Cerebellar cortex (tissue), 1 donor: Measurements from ENCODE around the gene SLC18A3.

ENCODE experiments used
- DNase-seq: peaks from one replicate; pipeline ENCODE4 v3.0.0-alpha.2; 2015; ENCODE audit warnings: low spot score

SLC18A3 gene

DNA sequence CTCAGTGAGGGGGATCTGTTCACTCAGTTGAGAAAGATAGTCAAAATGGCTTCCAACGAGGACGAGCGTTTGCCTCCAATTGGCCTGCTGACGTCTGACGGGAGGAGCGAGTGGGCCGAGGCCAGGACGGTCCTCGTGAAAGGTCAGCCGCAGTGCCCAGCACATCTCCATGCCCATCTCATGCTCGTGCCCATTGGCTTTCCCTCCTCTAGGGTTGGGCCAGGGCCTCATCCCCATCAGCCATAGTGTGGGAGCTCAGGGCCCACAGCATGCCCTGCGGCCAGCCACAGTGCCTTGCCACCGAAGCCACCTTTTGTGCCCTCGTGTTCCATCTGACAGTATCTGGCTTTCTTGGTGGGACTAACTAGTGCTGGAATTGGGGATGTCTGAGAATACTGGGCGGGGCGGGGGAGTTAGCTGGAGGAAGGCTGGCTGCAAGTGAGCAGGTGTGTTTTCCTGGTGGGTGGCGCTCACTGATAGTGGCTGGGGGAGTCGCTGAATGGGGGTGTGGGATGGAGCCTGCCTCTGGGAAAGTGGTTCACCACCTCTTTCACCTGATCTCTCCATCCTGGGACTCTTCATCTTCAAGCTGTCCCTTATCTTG is 17.6 kb downstream of the SLC18A3 start:
- DNase-seq, result no peak

DNA sequence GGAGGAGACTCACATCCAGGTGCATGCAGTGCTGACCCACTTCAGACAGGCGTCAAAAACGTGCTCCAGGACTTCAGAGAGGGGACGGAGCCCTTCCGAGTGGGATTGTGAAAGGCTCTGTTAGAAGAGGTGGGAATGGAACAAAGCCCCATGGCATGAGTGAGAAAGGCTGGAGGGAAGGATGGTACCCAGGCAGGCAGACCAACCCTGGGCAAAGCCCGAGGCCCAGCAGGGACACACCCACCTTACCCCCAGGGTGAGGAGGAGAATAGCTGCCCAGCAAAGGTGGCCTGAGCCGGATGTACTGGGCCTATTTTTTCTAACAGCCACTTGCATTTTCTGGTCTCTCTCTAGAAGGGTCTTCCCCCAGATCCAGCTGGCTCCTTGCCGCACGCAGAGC is 18.5 kb downstream of the SLC18A3 start:
- no peak for DNase-seq

DNA sequence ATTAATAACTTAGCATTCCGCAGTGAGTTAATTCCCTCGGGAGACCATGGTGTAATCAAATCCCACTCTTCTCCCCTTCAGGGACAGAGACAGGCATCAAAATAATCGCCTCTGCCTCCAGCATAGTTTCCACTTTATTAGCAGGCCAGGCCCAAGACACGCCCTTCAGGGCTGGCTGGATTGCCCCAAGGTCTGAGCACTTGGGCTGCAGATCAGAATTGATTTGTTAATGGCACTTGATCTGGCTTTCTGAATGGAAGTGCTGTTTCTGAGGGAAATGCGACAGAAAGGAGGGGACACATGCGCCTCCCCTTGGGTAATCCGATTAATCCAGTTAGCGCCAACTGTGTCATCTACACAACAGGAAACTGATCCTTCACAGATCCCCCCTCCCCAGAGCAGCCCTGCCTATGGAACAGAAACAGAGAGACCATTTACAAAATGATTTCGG is 19.3 kb downstream of the SLC18A3 start:
- DNase-seq, result no peak

DNA sequence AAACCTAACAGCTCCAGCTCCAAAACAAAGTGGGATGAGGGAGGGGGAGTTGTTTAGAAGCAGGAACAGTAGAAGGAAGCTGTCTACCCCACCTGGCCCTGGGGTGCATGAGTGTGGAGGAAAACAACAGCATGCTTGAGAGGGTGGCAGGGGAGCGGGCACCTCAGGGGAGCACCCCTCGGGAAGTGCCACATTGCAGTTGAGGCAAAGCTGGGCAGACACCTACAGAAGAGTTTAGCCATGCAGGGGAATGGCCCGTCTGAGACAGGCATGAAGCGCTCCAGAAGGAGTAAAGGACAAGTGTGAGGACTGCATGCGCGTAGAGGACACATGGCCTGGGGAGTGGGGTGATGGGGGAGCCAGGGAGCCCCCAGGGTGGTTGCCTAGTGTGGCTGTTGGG is 21.9 kb downstream of the SLC18A3 start:
- no peak for DNase-seq

DNA sequence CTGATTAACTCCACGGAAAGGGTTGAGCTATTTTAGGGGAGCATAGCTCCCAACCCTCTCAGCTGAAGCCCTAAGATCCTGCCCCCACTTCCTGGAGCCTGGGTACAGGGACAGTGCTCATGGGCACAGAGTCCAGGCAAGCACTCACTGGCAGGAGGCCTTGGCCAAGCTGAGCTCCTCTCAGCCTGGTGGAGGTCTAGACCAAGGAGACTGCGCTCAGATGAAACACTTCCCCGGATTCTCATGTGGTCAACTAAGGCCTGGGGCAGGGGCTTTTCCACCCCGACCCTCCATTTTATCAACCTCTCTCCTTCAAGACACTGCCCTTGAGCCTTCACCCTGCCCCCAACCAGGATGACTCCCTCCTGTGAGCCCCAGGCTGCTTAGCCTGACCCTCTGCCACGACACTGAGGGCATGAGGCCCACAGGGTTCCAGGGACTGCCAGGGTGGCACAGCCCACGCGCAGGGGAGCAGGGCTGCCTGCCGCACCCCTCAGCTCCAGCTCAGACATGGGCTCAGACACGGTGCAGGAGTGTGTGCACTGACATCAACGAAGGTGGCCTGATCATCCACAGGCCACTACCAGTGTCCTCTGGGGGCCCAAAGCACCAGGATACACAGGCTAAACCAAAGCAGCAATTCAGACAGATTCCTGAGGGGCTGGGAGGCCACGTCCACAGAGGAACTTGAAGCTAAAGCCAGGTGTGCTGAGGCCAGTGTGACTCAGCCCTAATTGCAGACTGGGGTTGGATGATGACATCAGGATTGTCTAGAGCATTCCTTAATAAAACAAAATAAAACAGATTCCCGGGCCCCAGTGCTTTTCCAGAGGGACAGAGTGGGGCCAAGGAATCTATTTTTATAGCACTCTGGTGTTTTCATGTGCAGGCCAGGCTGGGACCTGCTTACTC is 22.6 kb downstream of the SLC18A3 start:
- DNase-seq, result no peak

DNA sequence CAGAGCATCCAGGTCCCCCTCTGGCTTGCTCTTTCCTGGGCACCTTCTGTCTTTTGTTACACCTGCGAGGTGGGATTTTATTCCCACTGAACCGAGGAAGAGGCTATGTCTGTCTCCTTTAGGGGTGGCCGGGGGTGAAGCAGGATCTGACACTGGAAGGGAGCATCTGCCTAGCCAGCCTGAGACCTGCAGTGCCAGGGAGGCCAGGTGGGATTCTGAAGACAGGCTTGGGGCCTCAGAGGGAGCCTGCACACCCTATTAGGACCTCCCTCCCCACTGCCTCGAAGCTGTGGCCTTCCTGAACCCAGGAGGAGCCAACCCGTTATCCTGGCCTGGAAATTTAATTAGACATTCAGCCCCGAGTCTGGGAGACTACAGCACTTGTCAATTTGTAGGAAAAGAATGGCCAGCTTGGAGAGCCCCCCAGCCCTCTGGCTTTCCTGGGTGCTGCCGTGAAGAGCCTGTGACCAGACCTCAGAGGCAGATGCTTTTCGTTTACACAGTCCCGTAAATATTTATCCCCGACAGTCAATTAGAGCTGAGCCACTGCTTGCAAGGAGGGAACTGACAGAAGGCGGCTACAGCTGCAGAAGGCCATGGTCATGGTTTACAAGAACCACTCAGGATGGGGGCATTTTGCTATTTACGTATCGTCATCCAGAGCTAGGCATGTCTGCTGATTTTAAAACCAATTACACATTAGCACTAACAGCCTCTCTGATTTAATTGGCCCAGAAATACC is 23.4 kb downstream of the SLC18A3 start:
- DNase-seq, result no peak

DNA sequence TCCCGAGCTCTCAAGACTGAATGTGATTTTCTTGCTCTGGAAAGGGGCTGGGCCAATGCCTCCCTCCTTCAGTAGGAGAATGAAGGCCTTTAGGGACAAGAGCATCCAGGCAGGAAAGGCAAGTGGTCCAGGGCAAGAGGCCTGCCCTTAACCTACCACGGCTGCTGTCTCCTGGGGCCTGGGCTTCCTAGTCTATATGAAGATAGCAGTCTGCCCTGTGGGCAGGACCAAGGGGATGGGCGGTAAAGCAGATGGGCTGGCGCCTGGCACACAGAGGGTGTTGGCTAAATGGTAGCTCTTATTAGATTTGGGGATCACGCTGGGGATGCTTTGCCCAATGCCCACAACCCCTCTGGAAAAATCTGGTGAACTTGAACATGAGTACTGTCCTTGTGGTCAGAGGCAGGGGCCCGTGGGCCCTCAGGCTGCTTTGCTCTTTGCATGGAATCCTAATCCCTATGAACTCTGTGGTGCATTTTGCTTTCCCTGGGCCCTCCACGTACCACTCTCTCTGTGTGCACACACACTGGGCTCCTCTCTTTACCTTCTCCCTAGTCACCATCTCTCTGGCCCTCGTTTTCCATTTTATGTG is 24.1 kb downstream of the SLC18A3 start:
- no peak for DNase-seq

DNA sequence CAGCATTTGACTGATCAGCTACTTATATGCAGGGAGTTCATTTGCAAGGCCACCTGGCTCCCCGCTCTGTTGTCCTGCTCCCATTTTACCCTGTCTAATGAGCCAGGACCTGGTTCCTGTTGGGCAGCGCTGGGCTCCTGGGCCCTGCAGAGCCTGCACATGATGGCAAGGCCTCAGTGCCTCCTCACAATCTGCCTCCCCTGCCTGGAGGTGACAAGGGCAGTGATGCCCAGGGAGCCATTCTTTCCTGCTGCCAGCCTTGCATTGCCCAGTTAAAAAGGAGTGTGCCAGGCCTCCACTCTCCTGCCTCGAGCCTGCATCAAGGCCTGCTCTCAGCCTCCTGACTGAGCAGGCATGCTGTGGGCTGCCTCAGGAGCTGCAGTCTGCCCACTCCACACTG is 32.2 kb downstream of the SLC18A3 start:
- no peak for DNase-seq

DNA sequence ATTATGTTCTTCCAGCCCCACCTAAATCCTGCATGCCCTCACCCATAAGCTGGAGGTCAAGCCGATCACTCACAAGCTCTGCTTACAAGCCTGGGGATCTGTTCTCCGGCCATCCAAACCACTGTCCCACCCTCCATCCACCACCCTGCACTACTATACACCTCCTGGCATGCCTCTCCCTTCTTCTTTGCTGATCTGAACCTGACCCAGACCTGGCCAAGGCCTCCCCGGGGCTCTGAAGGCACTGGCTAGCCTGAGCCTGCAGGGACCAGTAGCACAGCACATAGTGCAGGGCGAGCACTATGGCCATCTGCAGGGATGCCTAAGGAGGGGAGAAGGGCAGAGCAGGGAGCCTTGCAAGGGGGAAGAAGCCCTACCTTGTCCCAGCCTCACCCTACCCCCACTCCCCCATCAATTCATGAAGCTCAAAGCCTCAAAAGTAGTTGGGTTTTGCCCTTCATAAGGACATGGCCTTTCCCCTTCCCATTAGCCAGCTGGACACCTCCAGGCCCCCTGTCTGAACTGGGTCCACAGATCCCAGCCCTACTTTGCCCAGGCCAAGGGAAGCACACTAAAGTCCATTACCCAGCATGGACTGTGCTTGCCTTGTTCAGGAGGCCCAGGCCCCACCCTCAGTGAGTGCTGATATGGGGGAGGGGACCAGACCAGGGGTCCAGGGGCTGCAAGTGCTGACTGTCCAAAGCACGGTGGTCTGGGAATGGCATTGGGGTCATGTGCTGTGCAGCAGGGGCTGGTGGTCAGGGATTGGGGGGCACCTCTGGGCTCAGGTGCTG is 33.3 kb downstream of the SLC18A3 start:
- DNase-seq, result no peak

DNA sequence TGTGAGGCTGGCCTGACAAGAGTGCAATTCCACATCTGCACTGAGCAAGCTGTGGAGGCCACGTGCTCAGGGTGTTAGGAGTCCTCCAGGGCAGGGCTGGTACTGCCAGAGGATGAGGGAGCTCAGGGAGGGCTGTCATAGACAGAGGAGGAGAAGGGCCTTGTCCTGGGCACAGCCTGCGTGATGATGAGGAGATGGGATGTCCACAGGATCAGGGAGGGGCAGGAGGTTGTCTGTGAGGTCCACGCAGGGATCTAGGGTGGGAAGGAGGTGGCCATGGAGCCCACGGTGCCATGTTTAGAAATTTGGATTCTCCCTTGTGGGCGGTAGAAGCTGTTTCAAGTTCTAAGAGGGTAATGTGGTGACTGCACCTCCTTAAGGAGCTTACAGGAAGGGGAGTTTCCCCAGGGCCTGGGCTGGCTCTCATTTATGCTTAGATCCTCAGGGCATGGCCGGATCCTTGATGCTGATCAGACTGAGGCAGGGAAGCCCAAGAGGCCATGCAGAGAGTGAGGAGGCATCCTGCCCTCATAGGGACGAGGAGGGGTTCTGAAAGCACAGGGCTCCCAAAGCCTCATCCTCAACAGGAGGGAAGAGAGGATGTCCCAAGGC is 34.0 kb downstream of the SLC18A3 start:
- DNase-seq, result no peak

DNA sequence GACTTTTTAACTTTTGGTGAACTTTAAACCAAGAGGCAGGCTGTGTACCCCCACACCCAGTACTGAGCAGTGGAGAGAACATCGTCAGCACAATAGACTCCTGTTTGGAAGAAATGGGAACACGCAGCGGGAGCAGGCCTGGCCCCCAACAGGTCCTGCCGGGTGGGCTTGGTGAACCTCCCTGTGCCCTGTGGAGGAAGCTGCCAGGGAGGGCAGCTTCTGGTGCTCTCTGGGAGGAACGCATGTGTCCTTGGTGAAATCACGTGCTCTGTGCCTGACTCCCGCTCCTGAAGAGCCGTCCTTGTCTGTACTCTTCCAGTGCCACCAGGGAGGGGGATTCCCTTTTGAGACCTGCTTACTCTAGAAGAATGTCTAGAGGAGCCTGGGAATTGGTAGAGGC is 35.3 kb downstream of the SLC18A3 start:
- DNase-seq, result no peak

DNA sequence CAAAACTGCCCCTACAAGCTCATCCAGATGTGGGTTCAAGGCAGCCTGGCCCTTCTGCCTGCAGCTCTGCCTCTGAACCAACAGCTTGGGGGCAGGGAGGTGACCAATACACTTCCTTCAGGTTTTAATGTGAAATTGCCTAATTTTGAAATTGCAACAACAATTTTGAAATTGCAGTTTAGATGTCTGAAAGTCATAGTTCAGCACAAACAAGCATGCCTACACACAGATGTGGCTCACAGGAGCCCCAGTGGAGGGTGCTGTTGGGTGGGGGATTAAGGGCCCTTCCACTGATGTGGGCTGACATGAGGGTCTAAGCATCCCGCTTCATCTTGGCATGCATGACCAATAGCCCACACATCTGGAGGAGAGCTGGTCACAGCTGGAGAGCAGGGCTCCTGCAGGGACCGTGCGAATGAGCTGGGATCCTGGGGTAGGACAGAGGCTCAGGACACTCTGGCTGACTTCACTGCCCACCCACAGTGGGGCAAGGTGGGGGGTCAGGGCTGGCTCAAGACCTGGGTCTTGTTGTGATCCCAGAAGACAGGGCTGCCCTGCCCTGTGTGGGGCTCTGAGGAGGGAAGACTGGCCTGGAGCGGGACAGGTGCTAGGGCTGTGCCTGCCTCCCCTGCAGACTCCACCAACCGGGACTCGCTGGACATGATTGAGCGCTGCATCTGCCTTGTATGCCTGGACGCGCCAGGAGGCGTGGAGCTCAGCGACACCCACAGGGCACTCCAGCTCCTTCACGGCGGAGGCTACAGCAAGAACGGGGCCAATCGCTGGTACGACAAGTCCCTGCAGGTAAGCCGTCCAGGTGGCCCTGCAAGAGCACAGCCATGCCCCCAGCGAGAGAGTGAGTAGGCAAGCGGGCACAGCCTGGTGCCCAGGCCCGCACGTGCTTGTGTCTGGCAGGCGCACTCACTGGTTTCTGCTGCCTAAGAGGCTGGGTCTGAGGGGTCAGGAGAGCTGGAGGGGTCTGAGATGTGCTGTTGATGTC is 36.1 kb downstream of the SLC18A3 start:
- DNase-seq, result no peak

DNA sequence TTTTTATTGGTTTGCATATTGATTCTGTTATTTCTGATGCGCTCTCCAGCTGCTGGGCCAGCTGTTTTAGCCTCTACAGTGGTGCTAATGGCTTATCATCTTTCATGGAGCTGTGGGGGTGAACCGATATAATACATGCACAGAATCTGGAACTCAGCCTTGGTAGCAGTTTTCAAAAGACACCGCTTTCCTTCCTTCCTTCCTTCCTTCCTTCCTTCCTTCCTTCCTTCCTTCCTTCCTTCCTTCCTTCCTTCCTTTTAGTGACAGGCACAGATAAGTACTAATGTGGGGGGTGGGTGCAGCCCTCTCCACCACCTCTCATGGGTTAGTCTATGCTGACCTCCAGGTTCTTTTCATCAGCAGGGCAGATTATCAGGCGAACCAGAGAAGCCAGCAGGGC is 37.4 kb downstream of the SLC18A3 start:
- no peak for DNase-seq

DNA sequence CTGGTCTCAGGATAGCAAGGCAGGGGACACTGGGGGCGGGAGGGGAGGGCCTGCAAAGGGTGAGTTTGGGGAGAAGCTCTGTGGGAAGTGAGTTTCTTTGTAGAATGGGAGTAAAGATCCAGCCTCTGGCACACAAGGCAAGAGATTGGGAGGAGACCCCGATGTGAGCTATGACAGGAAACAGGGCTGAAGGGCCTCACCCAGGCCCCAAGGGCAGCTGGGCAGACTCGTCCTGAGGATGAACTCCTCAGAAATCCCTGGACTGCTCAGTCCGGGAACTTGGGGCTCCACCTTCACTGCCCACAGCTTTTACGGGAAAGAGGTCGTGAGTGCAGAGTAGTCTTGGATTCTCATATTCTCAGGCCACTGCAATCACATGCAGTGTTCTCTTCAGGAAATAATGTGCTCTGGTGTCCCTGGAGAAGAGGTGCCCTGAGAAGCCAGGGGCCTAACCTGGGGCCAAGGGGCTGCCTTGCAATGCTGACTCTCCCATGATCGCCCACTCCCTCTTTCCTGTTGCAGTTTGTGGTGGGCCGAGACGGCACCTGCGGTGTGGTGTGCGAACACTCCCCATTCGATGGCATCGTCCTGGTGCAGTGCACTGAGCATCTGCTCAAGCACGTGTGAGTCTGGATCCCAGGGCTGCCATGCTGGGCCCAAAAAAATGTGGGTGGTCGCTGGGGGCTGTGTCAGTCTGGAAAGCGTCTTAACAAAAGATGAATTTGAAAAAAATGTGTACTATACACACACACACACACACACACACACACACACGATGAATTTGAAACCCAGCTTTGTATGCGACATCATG is 38.1 kb downstream of the SLC18A3 start:
- no peak for DNase-seq

DNA sequence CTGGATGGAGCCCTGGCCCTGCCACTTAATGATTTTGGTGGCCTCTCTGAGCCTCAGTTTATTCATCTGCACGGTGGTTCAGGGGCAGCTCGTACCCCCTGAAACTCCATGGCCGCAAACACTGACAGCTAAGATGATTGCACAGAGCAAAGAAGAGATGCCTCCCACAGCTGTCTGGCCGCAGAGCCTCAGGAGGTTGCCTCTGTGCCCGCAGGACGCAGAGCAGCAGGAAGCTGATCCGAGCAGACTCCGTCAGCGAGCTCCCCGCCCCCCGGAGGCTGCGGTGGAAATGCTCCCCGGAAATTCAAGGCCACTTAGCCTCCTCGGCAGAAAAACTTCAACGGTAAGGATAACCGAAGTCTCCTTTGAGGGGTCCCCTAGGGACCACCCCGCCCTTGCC is 39.2 kb downstream of the SLC18A3 start:
- no peak for DNase-seq

DNA sequence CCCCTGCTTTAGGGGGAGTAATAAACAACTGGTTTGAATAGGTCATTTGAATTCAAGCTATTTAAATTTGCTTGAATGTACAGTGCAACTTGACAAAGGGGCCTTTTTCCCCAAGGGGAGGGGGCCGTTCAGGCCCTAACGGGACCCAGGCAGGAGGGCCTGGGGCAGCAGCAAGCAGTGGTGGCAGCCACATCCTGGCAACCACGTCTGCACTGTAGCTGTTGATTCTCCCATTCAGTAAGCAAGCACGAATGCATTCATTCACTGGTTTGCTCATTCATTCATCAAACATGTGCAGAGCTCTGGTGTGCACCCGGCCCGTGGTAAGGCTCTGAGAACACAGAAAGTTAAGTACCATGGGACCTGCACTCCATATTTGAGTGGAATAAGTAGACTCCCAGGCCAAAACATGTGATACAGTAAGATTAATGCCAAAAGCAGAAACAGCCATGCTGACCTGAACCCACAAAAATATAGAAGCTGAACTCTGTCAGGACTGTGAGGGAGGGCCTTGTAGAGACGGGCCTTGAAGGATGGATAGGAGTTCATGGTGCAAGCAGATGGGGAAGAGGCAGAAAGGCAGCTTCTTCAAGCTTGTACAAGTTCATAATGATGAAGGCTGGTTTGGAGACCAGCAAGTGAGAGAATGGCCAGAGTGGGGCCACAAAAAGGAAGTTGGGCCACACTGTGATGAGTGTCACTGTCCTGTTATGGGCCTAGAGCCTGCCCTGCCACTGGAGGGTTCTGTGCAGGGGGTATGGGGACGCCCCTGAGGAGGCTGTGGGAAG is 40.0 kb downstream of the SLC18A3 start:
- DNase-seq, result no peak

DNA sequence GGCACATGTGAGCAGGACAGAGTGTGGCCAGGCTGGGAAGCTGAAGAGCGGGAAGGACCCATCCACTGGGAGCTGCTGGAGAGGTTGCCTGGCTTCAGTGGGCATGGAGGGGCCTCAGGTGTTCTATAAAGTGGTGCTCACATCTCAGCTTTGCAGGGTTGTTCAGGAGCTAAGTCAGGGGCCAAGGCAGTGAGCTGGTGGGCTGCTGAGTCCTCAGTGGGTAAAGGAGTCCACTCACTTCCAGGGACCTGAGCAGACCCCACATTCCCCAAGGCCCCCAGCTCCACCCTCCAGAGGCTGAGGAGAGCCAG is 40.6 kb downstream of the SLC18A3 start:
- no peak for DNase-seq

DNA sequence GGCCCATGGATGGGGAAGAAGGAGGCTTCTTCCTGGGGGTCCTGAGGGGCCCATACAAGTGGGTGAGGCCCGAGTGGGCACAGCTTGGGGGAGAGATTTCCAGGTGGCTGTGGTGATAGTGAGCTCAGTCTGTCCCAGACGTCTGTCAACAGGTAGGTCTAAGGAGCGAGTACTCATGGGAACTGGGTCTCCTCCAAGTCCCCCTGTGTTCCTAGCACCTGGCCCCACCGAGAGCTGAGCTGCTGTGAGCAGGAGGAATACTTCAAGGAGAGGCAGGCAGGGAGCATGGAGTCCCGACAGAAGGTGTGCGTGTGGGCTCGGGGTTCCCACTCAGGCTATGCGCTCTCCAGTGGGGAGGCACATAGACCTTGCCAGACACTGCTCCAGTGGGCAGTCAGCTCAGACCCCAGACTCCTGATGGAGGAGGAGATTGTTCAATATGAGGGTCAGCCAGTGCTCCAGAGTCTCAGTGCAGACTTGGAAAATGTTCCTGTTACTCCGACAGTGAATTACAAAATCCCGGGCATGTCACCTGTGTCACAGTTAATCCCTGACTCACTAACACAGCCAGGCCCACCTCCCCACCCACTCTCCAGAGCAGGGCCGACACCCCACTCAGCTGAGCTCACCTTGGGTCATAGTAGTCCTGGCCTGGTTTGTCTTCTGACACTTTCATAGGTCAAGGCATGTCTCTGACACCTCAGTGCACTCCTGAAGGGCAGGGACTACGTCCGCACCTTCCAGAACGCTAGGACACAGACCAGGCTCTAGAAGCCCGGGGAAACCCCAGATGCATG is 41.1 kb downstream of the SLC18A3 start:
- DNase-seq, result no peak
